NCI-H510A treated with DMSO at 0.1 percent for 48 hours (cell line): ENCODE measurements around the gene POLR3H.
"Not testable (repeated sequence)": the region's sequence is repeated elsewhere in the genome, so short reads cannot be mapped to it uniquely, and the experiment has no call there.

Experiments
- DNase-seq: peaks from one replicate; lab custom pipeline; 2025; lab: John Stamatoyannopoulos, UW

The POLR3H gene

GRCh38 chr22:41564563-41564962 lies 20.3 kb upstream of the POLR3H start:
- no peak for DNase-seq

- DNase-seq, result no peak
Measured at GRCh38 chr22:41563051-41563711, 18.9 kb upstream of the POLR3H start.

GRCh38 chr22:41562461-41562860 lies 18.2 kb upstream of the POLR3H start:
- no peak for DNase-seq

- no peak for DNase-seq
Measured at GRCh38 chr22:41561788-41562187, 17.5 kb upstream of the POLR3H start.

- DNase-seq, result no peak
Measured at GRCh38 chr22:41561335-41561734, 17.1 kb upstream of the POLR3H start.

- no peak for DNase-seq
Measured at GRCh38 chr22:41560095-41560471, 15.8 kb upstream of the POLR3H start.

- DNase-seq, result not testable (repeated sequence)
Measured at GRCh38 chr22:41558241-41558630, 14.0 kb upstream of the POLR3H start.

- DNase-seq, result peak; percentile 76
Measured at GRCh38 chr22:41557401-41558240, 13.4 kb upstream of the POLR3H start.

GRCh38 chr22:41556561-41556960 lies 12.3 kb upstream of the POLR3H start:
- no peak for DNase-seq

- DNase-seq, result peak; percentile 9
Measured at GRCh38 chr22:41555325-41555982, 11.2 kb upstream of the POLR3H start.

GRCh38 chr22:41551877-41552582 lies 7.8 kb upstream of the POLR3H start:
- no peak for DNase-seq

GRCh38 chr22:41550952-41551491 lies 6.8 kb upstream of the POLR3H start:
- DNase-seq, result no peak

- no peak for DNase-seq
Measured at GRCh38 chr22:41548830-41549211, 4.6 kb upstream of the POLR3H start.

- no peak for DNase-seq
Measured at GRCh38 chr22:41544671-41545476, 604 bp upstream of the POLR3H start.

GRCh38 chr22:41542224-41542623 lies 2.0 kb downstream of the POLR3H start:
- no peak for DNase-seq

- DNase-seq, result no peak
Measured at GRCh38 chr22:41541484-41541883, 2.8 kb downstream of the POLR3H start.

GRCh38 chr22:41540365-41540764 lies 3.9 kb downstream of the POLR3H start:
- DNase-seq, result no peak

- DNase-seq, result no peak
Measured at GRCh38 chr22:41540006-41540315, 4.3 kb downstream of the POLR3H start.

- no peak for DNase-seq
Measured at GRCh38 chr22:41539146-41540005, 4.9 kb downstream of the POLR3H start.

GRCh38 chr22:41538583-41538982 lies 5.7 kb downstream of the POLR3H start:
- DNase-seq, result no peak
